ENCODE results near the gene DCST1.

DNA sequence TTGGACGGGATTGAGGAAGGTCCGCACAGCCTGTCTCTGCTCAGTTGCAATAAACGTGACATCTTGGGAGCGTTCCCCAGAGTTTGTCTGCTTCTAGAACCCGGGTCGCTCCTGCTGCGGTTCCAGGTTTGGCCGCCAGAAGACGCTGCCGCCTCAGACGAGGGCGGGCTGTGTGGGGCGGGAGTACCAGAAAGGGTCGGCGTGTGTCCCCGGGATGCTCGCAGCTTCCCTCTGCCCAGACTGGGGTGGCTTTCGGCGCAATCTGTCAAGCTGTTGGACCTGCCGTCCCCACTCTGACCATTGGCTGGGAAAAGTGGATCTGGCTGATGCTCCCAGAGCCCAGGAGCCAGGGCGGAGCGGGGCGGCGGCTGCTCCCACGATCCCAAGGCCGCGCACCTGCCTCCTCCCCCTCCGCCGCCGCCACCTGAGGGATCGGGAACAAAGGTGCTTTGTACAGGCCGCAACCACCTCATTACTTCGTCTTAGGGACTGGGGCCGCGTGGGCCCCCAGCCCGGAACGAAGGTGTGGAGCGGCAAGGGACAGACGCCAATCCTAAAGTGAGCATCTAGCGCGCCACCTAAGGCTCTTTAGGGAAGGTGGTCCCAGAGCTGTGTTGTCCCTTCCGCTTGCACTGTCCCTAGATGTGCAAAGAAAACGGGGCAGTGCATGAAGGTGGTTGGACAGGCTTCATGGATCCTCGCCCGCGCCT is 29.2 kb downstream of the DCST1 start:
- TF ChIP-seq, protein P1, sequence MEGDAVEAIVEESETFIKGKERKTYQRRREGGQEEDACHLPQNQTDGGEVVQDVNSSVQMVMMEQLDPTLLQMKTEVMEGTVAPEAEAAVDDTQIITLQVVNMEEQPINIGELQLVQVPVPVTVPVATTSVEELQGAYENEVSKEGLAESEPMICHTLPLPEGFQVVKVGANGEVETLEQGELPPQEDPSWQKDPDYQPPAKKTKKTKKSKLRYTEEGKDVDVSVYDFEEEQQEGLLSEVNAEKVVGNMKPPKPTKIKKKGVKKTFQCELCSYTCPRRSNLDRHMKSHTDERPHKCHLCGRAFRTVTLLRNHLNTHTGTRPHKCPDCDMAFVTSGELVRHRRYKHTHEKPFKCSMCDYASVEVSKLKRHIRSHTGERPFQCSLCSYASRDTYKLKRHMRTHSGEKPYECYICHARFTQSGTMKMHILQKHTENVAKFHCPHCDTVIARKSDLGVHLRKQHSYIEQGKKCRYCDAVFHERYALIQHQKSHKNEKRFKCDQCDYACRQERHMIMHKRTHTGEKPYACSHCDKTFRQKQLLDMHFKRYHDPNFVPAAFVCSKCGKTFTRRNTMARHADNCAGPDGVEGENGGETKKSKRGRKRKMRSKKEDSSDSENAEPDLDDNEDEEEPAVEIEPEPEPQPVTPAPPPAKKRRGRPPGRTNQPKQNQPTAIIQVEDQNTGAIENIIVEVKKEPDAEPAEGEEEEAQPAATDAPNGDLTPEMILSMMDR (conservative IDR thresholded peaks at IDR 0.05 in 1 of 2, IDR thresholded peaks at IDR 0.05 in 1 of 2; ENCODE audit: low read depth in 1 of 2, low read length in 2 of 2) = peak; percentile 57 to 84
- TF ChIP-seq EZH2 (IDR thresholded peaks at IDR 0.05; ENCODE audit: low read length, missing control alignments) = no peak
